HEK293 (cell line): ENCODE measurements around the gene PDIA6.

Experiments
- CTCF ChIA-PET: fragments of 350-600 bp; formaldehyde crosslinking; extraction: SDS; loops from one replicate; lab custom pipeline; 2021; ENCODE audit warnings: antibody characterized with exemption; lab: Yijun Ruan, JAX
- POLR2A ChIA-PET: fragments of 300-600 bp; formaldehyde crosslinking; extraction: SDS; loops from one replicate; lab custom pipeline; 2020; ENCODE audit warnings: antibody characterized with exemption, inconsistent platforms; lab: Yijun Ruan, JAX
- H3K27ac ChIP-seq: fragments of 200-500 bp; sonication (Bioruptor generic); 2 replicates; pipeline ENCODE4 v1.5.1; 2014; ENCODE audit warnings: low read depth, low read length, control low read depth, inconsistent platforms; ENCODE audit errors: extremely low read depth
- H3K36me3 ChIP-seq, 2 experiments: fragments of 200-500 bp in 1 of 2; sonication (Bioruptor generic) in 1 of 2; 1 replicate in 1 of 2; 2 replicates in 1 of 2; pipeline ENCODE4 v1.5.1; 2014 to 2017; ENCODE audit warnings: inconsistent platforms in 2 of 2, low read length in 2 of 2; ENCODE audit not compliant: control insufficient read depth in 2 of 2, insufficient read depth in 1 of 2
- H3K4me1 ChIP-seq: fragments of 200-500 bp; sonication (Bioruptor generic); 2 replicates; pipeline ENCODE4 v1.5.1; 2014; ENCODE audit warnings: mild to moderate bottlenecking, low read length, inconsistent platforms; ENCODE audit not compliant: control insufficient read depth, insufficient read depth
- H3K4me3 ChIP-seq: 2 replicates; pipeline ENCODE4 v1.5.1; 2011; ENCODE audit warnings: low read depth, mild to moderate bottlenecking, control low read depth, low read length, moderate library complexity
- H3K9me3 ChIP-seq: fragments of 200-500 bp; sonication (Bioruptor generic); 2 replicates; pipeline ENCODE4 v1.5.1; 2014; ENCODE audit warnings: low read depth, low read length, inconsistent platforms; ENCODE audit not compliant: control insufficient read depth, insufficient read depth
- CTCF ChIP-seq: fragments of 450-650 bp; formaldehyde crosslinking; IDR thresholded peaks from 2 replicates; pipeline ENCODE4 v1.5.1; 2016; ENCODE audit warnings: missing biosample characterization, missing genetic modification characterization
- EGR2 ChIP-seq: fragments of 450-650 bp; formaldehyde crosslinking; IDR thresholded peaks from 2 replicates; pipeline ENCODE4 v1.5.1; 2016; ENCODE audit warnings: low read depth, missing biosample characterization, missing genetic modification characterization
- ELK4 ChIP-seq: IDR thresholded peaks from 2 replicates; pipeline ENCODE4 v1.6.1; 2011; ENCODE audit warnings: mild to moderate bottlenecking, low read depth, low read length, borderline replicate concordance
- GLIS1 ChIP-seq: fragments of 450-650 bp; formaldehyde crosslinking; IDR thresholded peaks from 2 replicates; pipeline ENCODE4 v1.5.1; 2016; ENCODE audit warnings: missing biosample characterization, missing genetic modification characterization
- PATZ1 ChIP-seq: fragments of 450-650 bp; formaldehyde crosslinking; IDR thresholded peaks from 2 replicates; pipeline ENCODE4 v1.5.1; 2016; ENCODE audit warnings: missing biosample characterization, missing genetic modification characterization
- REPIN1 ChIP-seq: fragments of 450-650 bp; formaldehyde crosslinking; IDR thresholded peaks from 2 replicates; pipeline ENCODE4 v1.5.1; 2017; ENCODE audit warnings: missing biosample characterization, missing genetic modification characterization, low read depth
- REST ChIP-seq: fragments of 450-650 bp; formaldehyde crosslinking; IDR thresholded peaks from 2 replicates; pipeline ENCODE4 v1.5.1; 2016; ENCODE audit warnings: missing biosample characterization, missing genetic modification characterization
- SETDB1 ChIP-seq: IDR thresholded peaks from one replicate; pipeline ENCODE4 v1.6.1; 2017; ENCODE audit warnings: mild to moderate bottlenecking, low read length, moderate library complexity, mixed read lengths; ENCODE audit not compliant: insufficient read length
- TRIM28 ChIP-seq: IDR thresholded peaks from 2 replicates; pipeline ENCODE4 v1.6.1; 2011; ENCODE audit warnings: low read length, control low read depth, borderline replicate concordance
- ZFP41 ChIP-seq: fragments of 450-650 bp; formaldehyde crosslinking; IDR thresholded peaks from 2 replicates; pipeline ENCODE4 v1.5.1; 2016; ENCODE audit warnings: missing biosample characterization, missing genetic modification characterization, borderline replicate concordance
- ZNF114 ChIP-seq: fragments of 450-650 bp; formaldehyde crosslinking; IDR thresholded peaks from 2 replicates; pipeline ENCODE4 v1.5.0; 2017; ENCODE audit warnings: missing biosample characterization, missing genetic modification characterization
- ZNF157 ChIP-seq: fragments of 450-650 bp; formaldehyde crosslinking; IDR thresholded peaks from 2 replicates; pipeline ENCODE4 v1.5.1; 2016; ENCODE audit warnings: missing biosample characterization, missing genetic modification characterization
- ZNF2 ChIP-seq: fragments of 450-650 bp; formaldehyde crosslinking; IDR thresholded peaks from 2 replicates; pipeline ENCODE4 v1.5.1; 2016; ENCODE audit warnings: missing biosample characterization, missing genetic modification characterization
- ZNF266 ChIP-seq: fragments of 450-650 bp; formaldehyde crosslinking; IDR thresholded peaks from 2 replicates; pipeline ENCODE4 v1.5.1; 2016; ENCODE audit warnings: missing biosample characterization, missing genetic modification characterization, low read depth
- ZNF292 ChIP-seq: fragments of 450-650 bp; formaldehyde crosslinking; IDR thresholded peaks from 2 replicates; pipeline ENCODE4 v1.5.1; 2016; ENCODE audit warnings: low read depth, missing biosample characterization, missing genetic modification characterization, borderline replicate concordance
- ZNF423 ChIP-seq: fragments of 450-650 bp; formaldehyde crosslinking; IDR thresholded peaks from 2 replicates; pipeline ENCODE4 v1.5.1; 2016; ENCODE audit warnings: missing biosample characterization, missing genetic modification characterization
- ZNF473 ChIP-seq: fragments of 450-650 bp; formaldehyde crosslinking; IDR thresholded peaks from 2 replicates; pipeline ENCODE4 v1.5.1; 2017; ENCODE audit warnings: missing biosample characterization, missing genetic modification characterization
- ZNF501 ChIP-seq: fragments of 450-650 bp; formaldehyde crosslinking; IDR thresholded peaks from 2 replicates; pipeline ENCODE4 v1.5.1; 2016; ENCODE audit warnings: missing biosample characterization, missing genetic modification characterization
- ZNF654 ChIP-seq: fragments of 450-650 bp; formaldehyde crosslinking; IDR thresholded peaks from 2 replicates; pipeline ENCODE4 v1.5.1; 2016; ENCODE audit warnings: low read depth, missing biosample characterization, missing genetic modification characterization
- ZNF660 ChIP-seq: fragments of 450-650 bp; IDR thresholded peaks from 2 replicates; pipeline ENCODE4 v1.5.1; 2018; ENCODE audit warnings: missing biosample characterization, mild to moderate bottlenecking, missing genetic modification characterization
- ZNF830 ChIP-seq: fragments of 450-650 bp; IDR thresholded peaks from 2 replicates; pipeline ENCODE4 v1.5.0; 2018; ENCODE audit warnings: missing biosample characterization, missing genetic modification characterization, low read depth, mild to moderate bottlenecking, moderate library complexity
- ZNF837 ChIP-seq: fragments of 450-650 bp; formaldehyde crosslinking; IDR thresholded peaks from 2 replicates; pipeline ENCODE4 v1.5.1; 2016; ENCODE audit warnings: missing biosample characterization, missing genetic modification characterization
- TF ChIP-seq, protein P1 (sequence below): fragments of 450-650 bp; formaldehyde crosslinking; optimal IDR thresholded peaks from 2 replicates; pipeline ENCODE3; 2016; ENCODE audit warnings: missing biosample characterization, mild to moderate bottlenecking, missing genetic modification characterization
- TF ChIP-seq, protein P2 (sequence below): fragments of 450-650 bp; formaldehyde crosslinking; IDR thresholded peaks from 2 replicates; pipeline ENCODE4 v1.5.1; 2016; ENCODE audit warnings: missing biosample characterization, missing genetic modification characterization

PDIA6 gene

DNA sequence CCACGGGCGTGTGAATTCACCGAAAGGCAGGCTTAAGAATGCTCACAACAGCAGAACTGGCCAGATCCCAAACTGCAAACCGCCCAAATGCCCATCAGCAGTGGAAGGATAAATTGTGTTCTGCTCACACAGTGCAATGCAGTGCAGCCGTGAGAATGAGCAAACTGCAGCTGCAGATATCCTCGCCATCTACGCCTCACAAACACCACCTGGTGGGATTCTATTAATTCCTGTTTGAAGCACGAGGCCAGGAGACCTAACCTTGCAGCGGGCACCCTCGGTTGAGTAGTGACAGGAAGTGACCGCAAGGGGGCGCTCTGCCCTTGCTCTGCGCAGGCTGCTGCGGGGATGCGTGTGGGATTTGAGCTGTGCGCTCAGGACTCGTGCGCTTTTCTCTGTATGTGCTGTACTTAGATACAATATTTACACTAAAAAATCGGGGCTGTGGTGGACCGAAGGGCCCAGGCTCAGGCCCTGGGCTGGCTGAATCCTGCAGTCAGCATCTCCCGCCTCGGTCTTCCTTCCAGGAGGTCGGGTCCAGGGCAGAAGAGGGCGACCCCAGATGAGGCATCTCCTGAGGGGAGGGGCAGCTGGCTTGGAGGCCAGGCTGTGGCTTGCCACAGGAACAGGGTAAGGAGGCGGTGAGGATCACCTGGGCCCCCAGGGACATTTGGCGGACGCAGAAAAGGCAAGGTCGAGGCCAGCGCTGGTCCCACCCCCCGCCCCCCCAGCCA lies 19.8 kb upstream of the PDIA6 start (continued):
- TF ChIP-seq, protein P1, sequence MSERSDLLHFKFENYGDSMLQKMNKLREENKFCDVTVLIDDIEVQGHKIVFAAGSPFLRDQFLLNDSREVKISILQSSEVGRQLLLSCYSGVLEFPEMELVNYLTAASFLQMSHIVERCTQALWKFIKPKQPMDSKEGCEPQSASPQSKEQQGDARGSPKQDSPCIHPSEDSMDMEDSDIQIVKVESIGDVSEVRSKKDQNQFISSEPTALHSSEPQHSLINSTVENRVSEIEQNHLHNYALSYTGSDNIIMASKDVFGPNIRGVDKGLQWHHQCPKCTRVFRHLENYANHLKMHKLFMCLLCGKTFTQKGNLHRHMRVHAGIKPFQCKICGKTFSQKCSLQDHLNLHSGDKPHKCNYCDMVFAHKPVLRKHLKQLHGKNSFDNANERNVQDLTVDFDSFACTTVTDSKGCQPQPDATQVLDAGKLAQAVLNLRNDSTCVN (tag by site-specific recombination), result peak; percentile 24
- TF ChIP-seq ZNF114 (tag by site-specific recombination), result no peak
- TF ChIP-seq ZNF2, result peak; percentile 46; the same call in 1 of the 2 replicates
- TF ChIP-seq, protein P2, sequence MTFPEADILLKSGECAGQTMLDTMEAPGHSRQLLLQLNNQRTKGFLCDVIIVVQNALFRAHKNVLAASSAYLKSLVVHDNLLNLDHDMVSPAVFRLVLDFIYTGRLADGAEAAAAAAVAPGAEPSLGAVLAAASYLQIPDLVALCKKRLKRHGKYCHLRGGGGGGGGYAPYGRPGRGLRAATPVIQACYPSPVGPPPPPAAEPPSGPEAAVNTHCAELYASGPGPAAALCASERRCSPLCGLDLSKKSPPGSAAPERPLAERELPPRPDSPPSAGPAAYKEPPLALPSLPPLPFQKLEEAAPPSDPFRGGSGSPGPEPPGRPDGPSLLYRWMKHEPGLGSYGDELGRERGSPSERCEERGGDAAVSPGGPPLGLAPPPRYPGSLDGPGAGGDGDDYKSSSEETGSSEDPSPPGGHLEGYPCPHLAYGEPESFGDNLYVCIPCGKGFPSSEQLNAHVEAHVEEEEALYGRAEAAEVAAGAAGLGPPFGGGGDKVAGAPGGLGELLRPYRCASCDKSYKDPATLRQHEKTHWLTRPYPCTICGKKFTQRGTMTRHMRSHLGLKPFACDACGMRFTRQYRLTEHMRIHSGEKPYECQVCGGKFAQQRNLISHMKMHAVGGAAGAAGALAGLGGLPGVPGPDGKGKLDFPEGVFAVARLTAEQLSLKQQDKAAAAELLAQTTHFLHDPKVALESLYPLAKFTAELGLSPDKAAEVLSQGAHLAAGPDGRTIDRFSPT, result no peak
- peak; percentile 26; the same call in 1 of the 2 replicates for TF ChIP-seq ZNF501 (tag by site-specific recombination)
- no peak for TF ChIP-seq ZNF837 (tag by site-specific recombination)
- TF ChIP-seq GLIS1 (tag by site-specific recombination), result 0 out of 2 replicates have a peak, but pooled peaks have one; percentile 7
- TF ChIP-seq REPIN1 (tag by site-specific recombination), result no peak
- TF ChIP-seq ZFP41, result no peak
- TF ChIP-seq ZNF654 (tag by site-specific recombination), result peak; percentile 83
- TF ChIP-seq ZNF266 (tag by site-specific recombination), result no peak
- peak; percentile 95 for TF ChIP-seq CTCF (tag by site-specific recombination)
- TF ChIP-seq ZNF660 (tag by site-specific recombination), result peak; percentile 44; the same call in 1 of the 2 replicates
- no peak for TF ChIP-seq PATZ1 (tag by site-specific recombination)
- TF ChIP-seq EGR2 (tag by site-specific recombination), result no peak

GRCh38 chr2:10831400-10831985 lies 18.9 kb upstream of the PDIA6 start:
- Histone ChIP-seq H3K4me3 (no peak overlapping the region), H3K27ac (no peak overlapping the region), H3K9me3 (no peaks in the 10 kb centered on the region), H3K4me1 (peaks cover 2% of the 10 kb centered on the region; the same call in 1 of the 2 replicates), H3K36me3 (no peaks in the 10 kb centered on the region)
- CTCF ChIA-PET, result interaction anchor here (0.5 to 9.5 kb wide), 21 partner anchors 8 to 739 kb away, joined by 3 to 185 read pairs (median 8); partner anchors contain the start of gene KCNF1
- POLR2A ChIA-PET, result no interaction called here
- TF ChIP-seq ZNF423 (tag by site-specific recombination) (no peak), SETDB1 (no peak), ZNF157 (no peak), ZNF292 (tag by site-specific recombination) (no peak), ZNF830 (tag by site-specific recombination) (no peak), TRIM28 (no peak), ELK4 (no peak), REST (tag by site-specific recombination) (no peak), ZNF473 (tag by site-specific recombination) (no peak)
